Right renal cortex interstitium (tissue), 3 donors: Measurements from ENCODE around the gene TFAP2D. TPM values are rescaled to one million over a fixed set of nuclear protein-coding genes. Genes with fewer than 3 reads are reported as not detected.

ENCODE experiments used
- DNase-seq, 3 donors: peaks; one replicate each; pipeline ENCODE4 v3.0.0-alpha.2; 2013; ENCODE audit warnings: low read depth in 3 of 3, low spot score in 2 of 3
- polyA plus RNA-seq, 3 donors: library from polyadenylated mRNA; unstranded; fragments of 120-200 nt; gene quantifications; one replicate each; pipeline ENCODE4 v1.2.1, GENCODE V29; 2013; ENCODE audit not compliant: insufficient read length in 3 of 3

Gene TFAP2D
- polyA plus RNA-seq, 3 donors: not detected

DNA sequence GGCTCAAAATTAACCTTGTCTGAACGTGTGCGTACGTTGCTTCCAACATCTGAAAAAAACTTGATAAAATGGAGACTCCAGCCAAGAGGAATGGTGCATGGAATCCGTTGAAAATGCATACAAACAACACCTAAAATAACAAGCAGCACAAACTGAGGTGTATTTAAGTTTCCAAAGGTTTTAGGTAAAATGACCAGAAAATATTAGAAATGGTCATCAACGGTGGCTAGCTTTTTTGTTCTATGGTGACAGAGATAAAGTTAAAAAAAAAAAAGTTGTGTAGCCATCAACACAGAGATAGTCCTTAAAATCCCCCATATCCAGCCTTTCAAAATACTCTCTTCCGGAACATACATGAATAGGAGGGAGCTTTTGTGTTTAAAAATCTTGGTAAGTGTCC, 104.7 kb downstream of the TFAP2D start:
- DNase-seq: no peak

DNA sequence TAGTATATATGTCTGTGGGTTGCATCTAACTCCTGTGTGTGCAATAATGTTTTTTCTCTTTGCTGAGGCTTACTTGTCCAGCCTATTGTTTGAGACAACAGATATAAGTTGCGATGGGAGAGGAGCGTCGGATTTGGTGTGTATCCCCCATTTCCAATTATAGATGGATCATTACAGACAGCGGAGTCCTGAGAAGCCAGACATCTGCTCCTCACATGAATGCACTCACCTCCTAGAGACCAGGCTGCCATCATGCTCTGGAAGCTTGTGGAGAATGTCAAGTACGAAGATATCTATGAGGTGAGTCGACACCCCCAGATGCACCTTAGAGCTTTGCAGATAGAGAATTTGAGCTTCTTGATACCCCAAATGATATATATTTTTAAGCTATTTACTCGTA, 105.3 kb downstream of the TFAP2D start, which contains the start of gene TFAP2B:
TSS of gene TFAP2B (plus strand) at position 199 of the 400 bp plus-strand sequence. CDS start at position 220, 21 bp downstream.
- DNase-seq: no peak

DNA sequence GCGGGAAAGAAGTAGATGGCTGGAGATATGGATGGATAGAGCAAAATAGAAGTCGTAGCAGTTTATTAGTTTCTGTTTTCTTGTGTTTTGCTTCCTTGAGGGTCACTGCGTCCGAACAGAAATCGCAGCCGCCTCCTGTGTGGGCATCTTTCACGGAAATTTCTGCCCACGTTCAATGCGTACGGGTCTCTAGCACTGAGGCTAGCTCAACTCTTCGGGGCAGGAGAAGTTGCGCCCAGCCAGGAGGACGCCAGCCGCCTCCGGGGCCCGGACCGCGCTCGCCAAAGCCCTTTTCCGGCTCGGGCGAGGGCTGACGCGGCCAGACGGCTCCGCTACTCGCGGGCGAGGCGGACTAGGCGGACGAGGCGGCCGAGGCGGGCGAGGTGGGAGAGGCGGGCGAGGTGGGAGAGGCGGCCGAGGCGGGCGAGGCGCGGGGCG, 106.2 kb downstream of the TFAP2D start:
- no peak for DNase-seq

DNA sequence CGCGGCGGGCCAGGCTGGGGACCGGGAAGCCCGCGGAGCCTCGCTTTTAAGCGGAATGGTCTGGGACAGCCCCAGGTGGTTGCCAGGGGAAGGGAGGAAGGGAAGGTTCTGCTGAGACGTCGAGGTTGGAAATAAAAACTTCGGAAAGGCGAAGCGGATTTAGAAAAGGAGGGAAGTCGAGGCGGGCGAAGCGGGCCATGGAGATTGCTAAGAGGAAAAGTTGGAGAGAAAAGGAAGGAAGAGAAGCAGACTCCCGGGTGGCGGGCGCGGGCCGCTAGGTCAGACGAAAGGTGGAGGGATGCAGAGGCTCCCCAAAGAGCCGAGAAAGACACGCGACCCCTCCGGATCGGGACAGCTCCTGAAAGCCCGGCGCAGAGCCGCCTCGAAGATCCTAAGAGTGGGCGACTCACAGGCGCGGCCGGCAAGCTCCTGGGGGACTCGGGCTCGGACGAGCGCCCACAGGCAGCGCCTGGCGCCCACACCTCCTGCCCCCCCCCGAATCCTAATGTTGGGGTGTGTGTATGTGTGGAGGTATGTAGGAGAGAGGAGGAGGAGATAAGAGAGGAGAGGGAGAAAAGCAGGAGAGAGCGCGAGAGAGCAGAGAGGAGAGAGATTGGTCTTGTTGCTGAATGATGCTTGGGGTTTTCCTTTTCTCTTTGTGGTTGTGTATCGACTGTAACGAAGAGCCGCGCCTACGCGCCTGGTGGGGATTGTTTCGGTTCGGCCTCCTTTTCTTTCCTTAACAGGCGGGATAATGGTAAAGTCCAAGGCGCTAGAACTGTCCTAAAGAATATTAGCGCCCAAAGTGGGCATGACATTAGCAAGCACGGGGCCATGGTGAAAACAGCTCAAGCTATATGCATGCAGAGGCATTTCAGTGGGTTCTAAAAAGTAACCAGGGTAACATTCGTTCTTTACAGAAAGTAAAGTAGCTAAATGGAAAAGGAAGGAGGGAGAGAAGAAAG, 106.9 kb downstream of the TFAP2D start:
- DNase-seq: no peak

DNA sequence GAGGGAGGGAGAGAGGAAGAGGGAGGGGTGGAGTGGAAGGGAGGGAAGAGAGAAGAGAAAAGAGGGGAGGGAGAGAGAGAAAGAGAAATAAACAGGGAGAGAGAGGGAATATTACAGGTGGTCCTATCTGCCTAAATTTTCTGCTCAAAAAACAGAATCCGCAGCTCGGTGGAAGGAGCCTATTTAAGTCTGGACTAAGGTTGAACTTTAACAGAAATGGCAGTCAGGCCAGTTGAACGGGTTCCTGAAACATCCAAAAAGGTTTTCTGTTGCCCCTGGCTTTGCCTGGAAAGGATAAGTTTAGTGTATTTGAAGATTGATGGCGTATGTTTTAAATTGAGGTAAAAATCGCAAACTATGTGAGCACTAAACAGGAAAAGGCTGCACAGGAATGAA, 107.5 kb downstream of the TFAP2D start:
- no peak for DNase-seq

DNA sequence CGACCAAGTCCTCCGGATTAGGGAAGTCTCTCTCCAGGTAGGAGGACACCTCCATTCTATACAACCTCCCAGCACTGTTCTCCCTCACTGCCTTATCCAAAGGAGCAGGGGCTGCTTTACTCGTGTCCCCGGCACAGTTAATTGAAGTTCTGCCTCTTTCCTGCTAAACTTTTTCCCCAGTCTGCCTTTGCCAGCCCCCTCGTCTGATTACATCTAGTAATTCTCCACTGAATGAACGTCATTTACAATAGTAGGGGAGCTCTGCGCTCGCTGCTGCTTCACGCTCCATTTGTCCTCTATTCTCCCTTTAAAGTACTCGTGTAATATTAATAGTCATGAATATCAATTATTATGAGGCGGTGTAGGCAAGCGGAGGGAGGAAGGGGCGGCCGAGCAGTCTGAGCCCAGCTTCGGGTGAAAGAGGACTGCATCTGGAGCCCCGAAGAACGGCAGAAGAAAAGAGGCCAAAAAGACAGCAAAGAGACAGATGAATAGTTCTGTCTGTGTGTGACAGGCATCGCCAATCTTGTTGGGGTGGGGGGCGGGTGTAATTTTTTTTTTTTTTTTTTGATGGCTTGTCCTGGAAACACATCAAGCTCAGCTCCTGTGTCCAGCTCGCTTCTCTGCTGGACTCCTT, 108.2 kb downstream of the TFAP2D start:
- DNase-seq: no peak

DNA sequence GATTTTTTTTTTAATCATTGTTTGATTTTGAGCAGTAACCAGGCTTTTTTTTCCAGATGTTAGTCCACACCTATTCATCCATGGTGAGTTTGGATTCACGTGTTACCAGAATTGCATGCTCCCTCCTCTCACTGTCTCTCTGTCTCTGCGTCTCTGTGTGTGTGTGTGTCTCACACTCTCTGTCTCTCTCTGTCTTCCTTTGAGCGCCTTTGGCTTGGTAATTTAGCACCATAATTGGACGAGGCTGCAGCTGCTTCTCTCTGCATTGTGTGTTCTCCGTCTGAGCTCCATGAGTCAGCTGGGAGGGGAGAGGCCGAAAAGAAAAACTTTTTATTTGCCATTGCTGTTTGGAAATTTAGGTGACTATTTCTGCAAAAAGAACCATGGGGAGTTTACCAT, 108.8 kb downstream of the TFAP2D start:
- no peak for DNase-seq

Other genes starting within 250 kb of the TFAP2D start
- 10 to 100 TPM; 10.6 to 14.5 (median 13.2) TPM for gene TFAP2B, start 105.3 kb downstream of the TFAP2D start, polyA plus RNA-seq